H1 (cell line): ENCODE results near the gene PLEKHO1. TPM values are rescaled to one million over a fixed set of nuclear protein-coding genes. Genes with fewer than 3 reads are reported as not detected.
A peak's percentile ranks its signal among the peaks of the same experiment; 100 is the strongest.

Experiments
- CTCF ChIA-PET: fragments of 300-600 bp; sonication (Branson Sonifier 250); formaldehyde crosslinking; loops from one replicate; lab custom pipeline; 2021; ENCODE audit not compliant: partially characterized antibody; lab: Charles Lee
- POLR2A ChIA-PET: fragments of 300-600 bp; sonication (Branson Sonifier 250); formaldehyde crosslinking; loops from one replicate; lab custom pipeline; 2021; ENCODE audit warnings: inconsistent platforms; ENCODE audit not compliant: partially characterized antibody; lab: Charles Lee
- DNase-seq, 2 experiments: peaks; one replicate each; pipeline versions ENCODE4 v3.0.0 to v3.0.0-alpha.2; 2010 to 2022; ENCODE audit warnings: low spot score in 2 of 2, low read depth in 1 of 2, mixed read lengths in 1 of 2
- FAIRE-seq: peaks from 2 replicates; lab custom pipeline; 2011; peaks lifted over from hg19 to GRCh38; lab: Jason Lieb, UNC
- H2AFZ ChIP-seq: 2 replicates; pipeline ENCODE4 v1.8.1; 2012; ENCODE audit warnings: low read length, inconsistent platforms
- H2AK5ac ChIP-seq: 2 replicates; pipeline ENCODE4 v1.6.1; 2013; ENCODE audit warnings: low read depth, low read length
- H2BK120ac ChIP-seq: replicated peaks from 2 replicates; pipeline ENCODE3; 2013; ENCODE audit warnings: low read depth, low read length, inconsistent platforms
- H2BK12ac ChIP-seq: 2 replicates; pipeline ENCODE4 v1.6.1; 2013; ENCODE audit warnings: low read depth, low read length
- H2BK15ac ChIP-seq: 2 replicates; pipeline ENCODE4 v1.6.1; 2013; ENCODE audit warnings: low read length
- H2BK20ac ChIP-seq: 2 replicates; pipeline ENCODE4 v1.6.1; 2013; ENCODE audit warnings: low read length
- H2BK5ac ChIP-seq: 2 replicates; pipeline ENCODE4 v1.6.1; 2013; ENCODE audit warnings: low read depth, low read length
- H3K14ac ChIP-seq: 2 replicates; pipeline ENCODE4 v1.6.1; 2013; ENCODE audit warnings: inconsistent platforms; ENCODE audit not compliant: insufficient read length
- H3K18ac ChIP-seq: 2 replicates; pipeline ENCODE4 v1.6.1; 2013; ENCODE audit warnings: low read length; ENCODE audit errors: extremely low read depth
- H3K23ac ChIP-seq: 2 replicates; pipeline ENCODE4 v1.6.1; 2013; ENCODE audit warnings: inconsistent platforms; ENCODE audit not compliant: insufficient read length
- H3K23me2 ChIP-seq: 2 replicates; pipeline ENCODE4 v1.6.1; 2013; ENCODE audit warnings: low read depth, low read length
- H3K27ac ChIP-seq: 2 replicates; pipeline ENCODE4 v1.6.1; 2011; ENCODE audit warnings: low read depth, low read length, inconsistent platforms
- H3K27me3 ChIP-seq, 4 experiments: replicated peaks in 1 of 4; 1 replicate in 1 of 4; 2 replicates in 3 of 4; pipeline versions ENCODE4 v1.6.1 to v1.8.1; 2011 to 2013; ENCODE audit warnings: low read length in 3 of 4, mild to moderate bottlenecking in 3 of 4, inconsistent platforms in 2 of 4, mixed read lengths in 2 of 4, moderate library complexity in 1 of 4; ENCODE audit not compliant: control insufficient read depth in 3 of 4, insufficient read depth in 3 of 4; ENCODE audit errors: extremely low read depth in 1 of 4
- H3K36me3 ChIP-seq, 4 experiments: 2 replicates each; pipeline versions ENCODE4 v1.6.1 to v1.8.1; 2011 to 2013; ENCODE audit warnings: mild to moderate bottlenecking in 4 of 4, low read length in 3 of 4, moderate library complexity in 2 of 4, control low read depth in 1 of 4, inconsistent platforms in 1 of 4; ENCODE audit not compliant: insufficient read depth in 4 of 4, control insufficient read depth in 2 of 4
- H3K4ac ChIP-seq: replicated peaks from 2 replicates; pipeline ENCODE3; 2013; ENCODE audit warnings: low read length, low read depth, mixed read lengths, inconsistent platforms; ENCODE audit not compliant: insufficient read length
- H3K4me1 ChIP-seq, 4 experiments: replicated peaks in 1 of 4; 1 replicate in 1 of 4; 2 replicates in 3 of 4; pipeline versions ENCODE4 v1.6.1 to v1.8.1; 2011 to 2013; ENCODE audit warnings: low read length in 3 of 4, inconsistent platforms in 2 of 4, mixed read lengths in 1 of 4; ENCODE audit not compliant: insufficient read depth in 4 of 4, control insufficient read depth in 3 of 4
- H3K4me2 ChIP-seq, 2 experiments: 2 replicates each; pipeline versions ENCODE4 v1.6.1 to v1.8.1; 2011 to 2013; ENCODE audit warnings: low read depth in 2 of 2, low read length in 2 of 2, control low read depth in 1 of 2, inconsistent platforms in 1 of 2, mild to moderate bottlenecking in 1 of 2; ENCODE audit not compliant: insufficient read depth in 1 of 2
- H3K4me3 ChIP-seq, 4 experiments: fragments of 200-600, 300-600 bp in 1 of 4; sonication (generic), shearing (Covaris generic), sonication (Bioruptor Twin) in 1 of 4; 2 replicates each; pipeline versions ENCODE4 v1.5.1 to v1.8.1; 2011 to 2016; ENCODE audit warnings: low read length in 4 of 4, low read depth in 3 of 4, control low read depth in 2 of 4, inconsistent platforms in 2 of 4, mild to moderate bottlenecking in 2 of 4, mixed read lengths in 1 of 4, moderate library complexity in 1 of 4; ENCODE audit not compliant: insufficient read depth in 2 of 4; ENCODE audit errors: extremely low read depth in 1 of 4
- H3K56ac ChIP-seq: replicated peaks from 2 replicates; pipeline ENCODE3; 2013; ENCODE audit warnings: low read depth, mild to moderate bottlenecking, mixed read lengths, low read length, inconsistent platforms; ENCODE audit not compliant: insufficient read length
- H3K79me1 ChIP-seq: 2 replicates; pipeline ENCODE4 v1.6.1; 2013; ENCODE audit warnings: low read depth, low read length, control low read depth
- H3K79me2 ChIP-seq, 2 experiments: 2 replicates each; pipeline versions ENCODE4 v1.6.1 to v1.8.1; 2012 to 2013; ENCODE audit warnings: low read length in 2 of 2, mild to moderate bottlenecking in 2 of 2, inconsistent platforms in 1 of 2; ENCODE audit not compliant: insufficient read depth in 2 of 2, control insufficient read depth in 1 of 2
- H3K9ac ChIP-seq, 4 experiments: replicated peaks in 1 of 4; 1 replicate in 1 of 4; 2 replicates in 3 of 4; pipeline versions ENCODE4 v1.6.1 to v1.8.1; 2011 to 2013; ENCODE audit warnings: low read depth in 3 of 4, low read length in 3 of 4, control low read depth in 2 of 4, mild to moderate bottlenecking in 2 of 4, moderate library complexity in 2 of 4, inconsistent platforms in 1 of 4; ENCODE audit errors: extremely low read depth in 1 of 4
- H3K9me3 ChIP-seq, 2 experiments: 2 replicates each; pipeline versions ENCODE4 v1.6.1 to v1.8.1; 2012 to 2013; ENCODE audit warnings: mild to moderate bottlenecking in 2 of 2, moderate library complexity in 2 of 2, control low read depth in 1 of 2, inconsistent platforms in 1 of 2, low read depth in 1 of 2, low read length in 1 of 2, mixed read lengths in 1 of 2; ENCODE audit not compliant: insufficient read depth in 2 of 2
- H4K20me1 ChIP-seq, 2 experiments: replicated peaks in 1 of 2; 2 replicates each; pipeline versions ENCODE3 to v1.8.1; 2011 to 2013; ENCODE audit warnings: inconsistent platforms in 2 of 2, low read length in 2 of 2, mild to moderate bottlenecking in 1 of 2; ENCODE audit not compliant: insufficient read depth in 2 of 2, control insufficient read depth in 1 of 2
- H4K5ac ChIP-seq: 2 replicates; pipeline ENCODE4 v1.6.1; 2013; ENCODE audit warnings: low read length, low read depth, mixed read lengths, inconsistent platforms; ENCODE audit not compliant: insufficient read length
- H4K8ac ChIP-seq: 2 replicates; pipeline ENCODE4 v1.8.0; 2013; ENCODE audit warnings: mild to moderate bottlenecking, moderate library complexity, low read length, inconsistent platforms; ENCODE audit not compliant: insufficient read depth; ENCODE audit errors: extremely low read depth
- H4K91ac ChIP-seq: replicated peaks from 2 replicates; pipeline ENCODE3; 2013; ENCODE audit warnings: low read length, mixed read lengths, inconsistent platforms; ENCODE audit not compliant: insufficient read length
- CBX5 ChIP-seq: fragments of 300-800, 300-1000 bp; sonication (generic); IDR thresholded peaks from 2 replicates; pipeline ENCODE4 v1.7.1; 2016; ENCODE audit warnings: antibody characterized with exemption, low read length, low read depth
- RBBP5 ChIP-seq: IDR thresholded peaks from 2 replicates; pipeline ENCODE4 v1.7.1; 2012; ENCODE audit warnings: low read depth, mild to moderate bottlenecking, inconsistent platforms, low read length, moderate library complexity, borderline replicate concordance
- SUZ12 ChIP-seq: fragments of 200-600 bp; sonication (generic); IDR thresholded peaks from 2 replicates; pipeline ENCODE4 v1.6.1; 2012; ENCODE audit warnings: mild to moderate bottlenecking, inconsistent platforms, low read length, moderate library complexity, mixed read lengths
- WGBS, 2 experiments: shearing (Covaris generic) in 1 of 2; methylation state at CpG; one replicate each; pipeline versions ENCODE4 v1.1.6 to v1.1.7; 2013 to 2015; ENCODE audit warnings: low lambda C conversion rate in 2 of 2, mixed read lengths in 2 of 2, inconsistent platforms in 1 of 2, low coverage in 1 of 2, missing lambda C conversion rate in 1 of 2; ENCODE audit not compliant: insufficient replicate concordance in 2 of 2, insufficient coverage in 1 of 2, insufficient read length in 1 of 2; ENCODE audit errors: extremely low coverage in 1 of 2, missing lambda C conversion rate in 1 of 2; 5-methylcytosine and 5-hydroxymethylcytosine counted together
- polyA plus RNA-seq, 7 experiments: library from polyadenylated mRNA; depleted of rRNA in 3 of 7; stranded (reverse) in 5 of 7; unstranded in 2 of 7; fragments of >200 nt in 5 of 7; fragments of 200-250 nt in 2 of 7; gene quantifications; 1 replicate in 5 of 7; 2 replicates in 1 of 7; 4 replicates in 1 of 7; pipeline versions ENCODE4 v1.2.1 to v1.2.3, GENCODE V29; 2011 to 2013; ENCODE audit warnings: missing spikeins in 2 of 7, mixed read lengths in 2 of 7
- total RNA-seq: library from RNA; stranded (reverse); fragmentation: NEBNext Ultra II Directional; extraction: Animal tissue kit (Norgen Biotek cat#: 25700); gene quantifications from 2 replicates; pipeline ENCODE4 v1.2.1, GENCODE V29; 2021

Gene PLEKHO1
- total and polyA plus RNA-seq, 2 of the 8 experiments (the other 6 are each of a cell fraction or from before 2014, with no cell fraction given) = 23.2 to 37.0 TPM

GRCh38 chr1:150162862-150163706, 13.4 kb downstream of the PLEKHO1 start:
- no peaks in the 10 kb centered on the region for H3K9me3 ChIP-seq
- peak overlapping the region; percentile 62 to 77 for H3K4me2 ChIP-seq
- peak overlapping the region; percentile 98 for H3K27ac ChIP-seq
- H3K23me2 ChIP-seq = peaks cover 11% of the 10 kb centered on the region; the same call in 1 of the 2 replicates
- 19% methylated on average over 14 of the region's 14 CpGs; no CpG with 5 or more reads in 1 of the 2 experiments for WGBS, 2 experiments
- H3K27me3 ChIP-seq = no peaks in the 10 kb centered on the region
- ChIA-PET POLR2A (interaction anchor here (0.6 to 7.3 kb wide), 26 partner anchors 8 to 808 kb away, joined by 3 to 87 read pairs (median 4); partner anchors contain the start of genes ANP32E, PLEKHO1 and VPS45), CTCF (interaction anchor here (0.5 to 4.3 kb wide), 11 partner anchors 9 to 223 kb away, joined by 3 to 20 read pairs (median 6); partner anchors contain the start of gene PLEKHO1)
- FAIRE-seq (no peak), DNase-seq (peak; percentile 79 to 90)
- 0 out of 2 replicates have a peak overlapping the region, but pooled peaks have one; percentile 51 for H4K8ac ChIP-seq
- H3K56ac ChIP-seq = peak overlapping the region; percentile 18
- peak overlapping the region; percentile 12 to 55 (median 46); a peak in 7 of 8 replicates for H3K4me3 ChIP-seq
- peak overlapping the region; percentile 69 to 90 (median 80) for H3K9ac ChIP-seq
- peak overlapping the region; percentile 89 for H2BK12ac ChIP-seq
- no peak overlapping the region for H3K14ac ChIP-seq
- H3K4me1 ChIP-seq = peaks cover 12 to 30% (median 20%) of the 10 kb centered on the region in 4 experiments
- peaks cover 10 to 14% (median 10%) of the 10 kb centered on the region in 4 experiments; a peak in 7 of 8 replicates for H3K36me3 ChIP-seq
- no peak overlapping the region for H2AFZ ChIP-seq
- H2BK120ac ChIP-seq = peak overlapping the region; percentile 48
- H4K5ac ChIP-seq = peak overlapping the region; percentile 71
- no peaks in the 10 kb centered on the region for H3K79me2 ChIP-seq
- peak overlapping the region; percentile 53; the same call in 1 of the 2 replicates for H2BK15ac ChIP-seq
- H3K23ac ChIP-seq = no peak overlapping the region
- H4K20me1 ChIP-seq = no peaks in the 10 kb centered on the region
- peak overlapping the region; percentile 52 for H4K91ac ChIP-seq
- H2AK5ac ChIP-seq = peak overlapping the region; percentile 58; the same call in 1 of the 2 replicates
- peak overlapping the region; percentile 88 for H3K18ac ChIP-seq
- peak overlapping the region; percentile 93 for H2BK5ac ChIP-seq
- peak overlapping the region; percentile 7 for H3K4ac ChIP-seq
- H3K79me1 ChIP-seq = no peaks in the 10 kb centered on the region
- H2BK20ac ChIP-seq = peak overlapping the region; percentile 98
- TF ChIP-seq RBBP5 (peak; percentile 88), SUZ12 (no peak), CBX5 (no peak)
